ENCODE results near the gene BUD13.

- TF ChIP-seq EZH2phosphoT487 (IDR thresholded peaks at IDR 0.05; ENCODE audit: borderline replicate concordance) (no peak), CTCF (conservative IDR thresholded peaks at IDR 0.05; ENCODE audit: low read length) (no peak)
Measured at GRCh38 chr11:116787786-116788486, 15.1 kb upstream of the BUD13 start, which contains the start of gene ZPR1.
